GM18868 (cell line): ENCODE measurements around the gene LGR4.

Source experiments
- ATAC-seq: cut with Tn5 transposase; IDR thresholded peaks from one replicate; pipeline ENCODE4 v1.9.1; 2021; ENCODE audit warnings: mild to moderate bottlenecking, moderate library complexity; ENCODE audit not compliant: unreplicated experiment

The LGR4 gene

GRCh38 chr11:27406498-27407354, 65.9 kb downstream of the LGR4 start:
- no peak for ATAC-seq

DNA sequence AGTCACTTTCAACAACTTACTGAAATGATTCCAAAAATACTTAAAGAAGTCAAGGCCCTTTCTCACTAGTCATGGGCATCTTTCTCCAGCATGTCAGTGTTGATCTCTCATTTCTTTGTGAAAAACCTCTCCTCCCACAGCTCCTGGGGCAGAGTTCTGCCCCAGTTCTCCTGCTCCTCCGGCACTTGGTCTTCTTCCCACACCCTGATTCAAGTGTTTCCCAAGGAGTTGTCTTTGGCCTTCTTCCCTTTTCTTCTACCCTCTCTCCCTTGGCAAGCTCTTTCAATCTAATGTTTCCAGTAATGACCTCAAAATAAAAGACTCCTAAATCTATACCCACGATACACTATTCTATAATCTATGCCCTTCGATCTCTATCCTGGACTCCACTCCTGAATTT, 67.5 kb downstream of the LGR4 start:
- ATAC-seq = no peak

GRCh38 chr11:27404427-27404826, 68.2 kb downstream of the LGR4 start:
- no peak for ATAC-seq

DNA sequence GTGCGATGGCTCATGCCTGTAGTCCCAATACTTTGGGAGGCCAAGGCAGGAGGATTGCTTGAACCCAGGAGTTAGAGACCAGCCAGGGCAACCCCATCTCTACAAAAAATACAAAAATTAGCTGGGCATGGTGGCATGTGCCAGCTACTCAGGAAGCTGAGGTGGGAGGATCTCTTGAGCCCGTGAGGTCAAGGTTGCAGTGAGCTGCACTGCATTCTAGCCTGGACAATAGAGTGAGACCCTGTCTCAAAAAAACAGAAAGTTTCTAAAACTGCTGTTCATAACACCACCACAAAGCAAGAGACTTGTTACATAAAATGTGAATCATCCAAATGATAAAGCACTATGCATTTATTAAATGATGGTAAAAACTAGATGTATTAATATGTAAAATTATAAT, 69.4 kb downstream of the LGR4 start:
- no peak for ATAC-seq

DNA sequence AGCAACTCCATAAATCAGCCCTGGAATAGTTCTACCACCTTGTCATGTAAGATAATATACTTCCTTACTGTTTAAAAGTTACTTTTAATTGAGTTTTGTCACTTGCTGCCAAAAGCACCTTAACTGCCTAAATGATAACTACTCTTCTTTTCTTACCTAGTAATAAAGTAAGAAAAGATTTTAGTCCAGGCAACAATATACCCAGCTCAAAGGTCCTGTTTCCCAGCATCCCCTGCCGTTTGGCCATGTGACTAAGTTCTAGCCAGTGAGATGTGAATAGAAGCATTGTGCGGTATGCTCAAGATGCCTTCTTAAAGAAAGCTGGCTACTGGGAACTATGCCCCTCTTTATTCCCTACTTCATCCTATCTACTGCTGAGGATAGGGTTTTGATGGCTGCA, 70.1 kb downstream of the LGR4 start:
- no peak for ATAC-seq

- no peak for ATAC-seq
Observed at GRCh38 chr11:27401833-27402316, 70.7 kb downstream of the LGR4 start.

DNA sequence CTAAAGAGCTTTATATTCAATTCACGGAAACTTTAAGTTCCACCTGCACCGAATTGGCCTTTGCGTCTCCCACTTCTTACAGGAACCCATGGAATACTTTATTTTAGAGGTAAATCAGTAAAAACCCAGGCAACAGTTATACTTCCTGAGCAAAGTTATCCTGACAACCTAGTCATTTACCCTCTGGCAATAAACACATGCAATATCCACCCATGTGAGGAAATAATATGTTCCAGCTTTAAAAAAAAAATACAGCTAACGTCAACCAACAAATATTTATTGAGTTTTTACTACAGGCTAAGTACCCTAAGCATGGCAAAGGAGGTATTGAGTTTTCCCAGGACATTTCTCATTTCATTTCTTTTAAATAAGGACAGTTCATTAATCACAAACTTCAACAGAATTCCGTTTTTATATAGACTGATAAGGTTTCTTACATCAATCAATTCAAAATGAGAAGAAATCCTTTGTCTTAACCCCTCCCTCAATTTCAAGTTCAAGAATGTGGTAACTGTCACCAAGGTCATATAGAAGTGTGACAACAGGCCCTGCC, 71.2 kb downstream of the LGR4 start:
- ATAC-seq = no peak

- ATAC-seq = no peak
Observed at GRCh38 chr11:27398400-27398770, 74.2 kb downstream of the LGR4 start.

GRCh38 chr11:27397624-27398399, 74.8 kb downstream of the LGR4 start:
- ATAC-seq = no peak

- ATAC-seq = no peak
Observed at GRCh38 chr11:27396259-27396839, 76.2 kb downstream of the LGR4 start.

- ATAC-seq = no peak
Observed at GRCh38 chr11:27395556-27396258, 76.9 kb downstream of the LGR4 start.

DNA sequence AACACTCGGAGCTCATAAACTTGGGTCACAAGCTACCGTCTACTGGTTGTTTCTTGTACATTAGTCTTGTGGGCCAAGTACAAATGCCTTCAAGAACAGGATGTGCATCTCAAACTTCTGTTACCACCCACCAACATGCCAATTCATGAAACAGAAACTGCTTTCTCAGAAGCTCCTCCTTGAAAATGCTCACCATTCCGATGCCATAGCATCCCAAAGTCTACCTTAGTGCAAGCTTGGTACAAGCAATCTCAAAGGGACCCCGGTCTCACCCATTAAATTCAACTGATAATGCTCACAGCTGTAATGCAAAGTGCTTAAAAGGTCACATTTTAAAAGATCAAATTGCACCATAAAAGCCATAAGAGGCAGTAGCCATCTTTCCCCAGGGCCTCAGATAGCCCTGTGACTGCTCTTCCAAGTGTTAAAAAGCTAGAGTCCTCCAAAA, 77.8 kb downstream of the LGR4 start:
- ATAC-seq = no peak

- no peak for ATAC-seq
Observed at GRCh38 chr11:27392278-27393114, 80.1 kb downstream of the LGR4 start.

GRCh38 chr11:27391331-27392015, 81.1 kb downstream of the LGR4 start:
- ATAC-seq = no peak

GRCh38 chr11:27390318-27391295, 82.0 kb downstream of the LGR4 start:
- ATAC-seq = no peak

- ATAC-seq = no peak
Observed at GRCh38 chr11:27388869-27389268, 83.7 kb downstream of the LGR4 start.

DNA sequence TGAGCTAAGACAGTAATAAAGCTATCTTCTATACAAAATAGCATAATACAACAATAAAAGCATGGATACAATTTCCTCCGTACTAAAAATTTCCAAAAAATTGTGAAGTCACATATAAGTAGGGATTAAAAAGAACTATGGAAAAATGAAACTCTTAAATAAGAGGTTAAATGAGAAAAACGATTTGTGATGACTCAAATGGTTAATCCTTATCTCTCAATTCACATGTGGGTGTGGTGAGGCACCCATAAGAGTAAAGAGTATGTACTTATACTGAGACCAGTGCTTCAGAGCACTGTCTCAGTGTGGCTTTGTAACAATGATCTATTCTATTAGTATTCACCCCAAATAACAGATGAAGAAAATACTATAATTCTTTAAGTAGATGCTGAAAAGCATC, 84.6 kb downstream of the LGR4 start:
- ATAC-seq = peak; percentile 58

- ATAC-seq = no peak
Observed at GRCh38 chr11:27387362-27387761, 85.2 kb downstream of the LGR4 start.
